Measurements from ENCODE around the gene ZNF385A. TPM values are rescaled to one million over a fixed set of nuclear protein-coding genes. Genes with fewer than 3 reads are reported as not detected.
A peak's percentile ranks its signal among the peaks of the same experiment; 100 is the strongest.

The ZNF385A gene
- total and polyA plus RNA-seq, 2 of the 8 experiments (the other 6 are each of a cell fraction or from before 2014, with no cell fraction given) = 5.2 to 14.3 TPM

DNA sequence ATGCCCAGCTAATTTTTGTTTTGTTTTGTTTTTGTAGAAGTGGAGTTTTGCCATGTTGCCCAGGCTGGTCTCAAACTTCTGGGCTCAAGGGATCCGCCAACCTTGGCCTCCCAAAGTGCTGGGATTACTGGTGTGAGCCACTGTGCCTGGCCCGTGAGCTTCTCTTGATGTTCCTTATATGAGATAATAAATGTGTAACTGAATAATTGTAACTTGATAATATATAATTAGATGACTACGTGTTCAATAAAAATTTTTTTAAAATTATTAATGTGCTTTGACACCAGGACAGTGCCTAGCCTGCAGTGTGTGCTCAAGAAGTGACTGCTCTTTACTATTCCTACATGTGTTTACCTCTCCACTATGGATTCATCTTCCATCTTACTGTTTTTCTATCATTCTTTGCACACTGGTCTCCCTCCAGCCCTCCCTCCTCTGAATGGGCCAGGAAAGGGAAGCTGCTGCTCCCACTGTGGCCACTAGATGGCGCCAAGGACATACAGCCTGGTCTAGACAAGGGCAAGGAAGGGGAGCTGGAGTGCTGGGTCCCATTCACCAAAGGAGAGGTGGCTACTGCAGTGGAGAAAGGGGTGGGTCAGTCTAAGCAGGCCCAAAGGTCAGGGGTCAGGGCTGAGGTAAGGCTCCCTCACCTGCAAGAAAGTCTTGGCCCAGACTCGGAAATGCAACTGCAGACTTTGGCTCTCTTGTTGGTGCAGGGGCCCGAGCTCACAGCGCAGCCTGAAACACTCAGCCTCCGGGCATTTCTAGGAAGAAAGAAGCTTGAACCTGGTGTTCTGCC lies 14.7 kb upstream of the ZNF385A start:
- POLR2A ChIA-PET (ENCODE audit: partially characterized antibody) = interaction anchor here (0.6 to 2.1 kb wide), 12 partner anchors 12 to 119 kb away, joined by 3 to 10 read pairs (median 4); partner anchors contain the start of genes CBX5 and HNRNPA1
- Histone ChIP-seq H3K23ac (ENCODE audit: insufficient read length) (no peak overlapping the region), H3K9ac (replicated peaks in 1 of 4; ENCODE audit: extremely low read depth in 1 of 4, low read depth in 3 of 4, low read length in 3 of 4) (no peak overlapping the region), H3K23me2 (ENCODE audit: low read depth, low read length) (no peaks in the 10 kb centered on the region), H3K14ac (ENCODE audit: insufficient read length) (no peak overlapping the region), H2BK15ac (ENCODE audit: low read length) (no peak overlapping the region), H4K91ac (replicated peaks; ENCODE audit: insufficient read length, low read length) (no peak overlapping the region), H3K4ac (replicated peaks; ENCODE audit: insufficient read length, low read depth, low read length) (no peak overlapping the region), H4K5ac (ENCODE audit: insufficient read length, low read depth, low read length) (no peak overlapping the region), H3K4me1 (replicated peaks in 1 of 4; ENCODE audit: control insufficient read depth in 3 of 4, insufficient read depth in 4 of 4, low read length in 3 of 4) (no peaks in the 10 kb centered on the region), H3K36me3 (ENCODE audit: control insufficient read depth in 2 of 4, insufficient read depth in 4 of 4, low read length in 3 of 4) (peaks cover 10 to 27% (median 14%) of the 10 kb centered on the region in 4 experiments; a peak in 7 of 8 replicates), H3K56ac (replicated peaks; ENCODE audit: insufficient read length, low read depth, low read length) (no peak overlapping the region), H2AFZ (ENCODE audit: low read length) (no peak overlapping the region), H2AK5ac (ENCODE audit: low read depth, low read length) (no peak overlapping the region), H3K79me2 (ENCODE audit: control insufficient read depth in 1 of 2, insufficient read depth in 2 of 2, low read length in 2 of 2) (no peaks in the 10 kb centered on the region), H3K4me2 (ENCODE audit: insufficient read depth in 1 of 2, low read depth in 2 of 2, low read length in 2 of 2) (no peak overlapping the region), H4K8ac (ENCODE audit: extremely low read depth, insufficient read depth, low read length) (no peak overlapping the region), H3K18ac (ENCODE audit: extremely low read depth, low read length) (no peak overlapping the region), H2BK12ac (ENCODE audit: low read depth, low read length) (no peak overlapping the region), H2BK5ac (ENCODE audit: low read depth, low read length) (no peak overlapping the region), H2BK20ac (ENCODE audit: low read length) (no peak overlapping the region), H4K20me1 (replicated peaks in 1 of 2; ENCODE audit: control insufficient read depth in 1 of 2, insufficient read depth in 2 of 2, low read length in 2 of 2) (peaks cover 0 to 2% of the 10 kb centered on the region in 2 experiments), H3K27ac (ENCODE audit: low read depth, low read length) (no peak overlapping the region), H3K27me3 (replicated peaks in 1 of 4; ENCODE audit: control insufficient read depth in 3 of 4, extremely low read depth in 1 of 4, insufficient read depth in 3 of 4, low read length in 3 of 4) (no peaks in the 10 kb centered on the region), H2BK120ac (replicated peaks; ENCODE audit: low read depth, low read length) (no peak overlapping the region), H3K9me3 (ENCODE audit: insufficient read depth in 2 of 2, low read depth in 1 of 2, low read length in 1 of 2) (no peaks in the 10 kb centered on the region), H3K79me1 (ENCODE audit: low read depth, low read length) (no peaks in the 10 kb centered on the region), H3K4me3 (ENCODE audit: extremely low read depth in 1 of 4, insufficient read depth in 2 of 4, low read depth in 3 of 4, low read length in 4 of 4) (no peak overlapping the region)
- WGBS, 2 experiments (ENCODE audit: extremely low coverage in 1 of 2, insufficient coverage in 1 of 2, insufficient read length in 1 of 2, insufficient replicate concordance in 2 of 2, low coverage in 1 of 2, low lambda C conversion rate in 2 of 2, missing lambda C conversion rate in 1 of 2) = 72% methylated on average over 8 of the region's 8 CpGs; no CpG with 5 or more reads in 1 of the 2 experiments
- CTCF ChIA-PET (ENCODE audit: partially characterized antibody) = interaction anchor here (0.6 to 12.3 kb wide), 53 partner anchors 8 to 1902 kb away, joined by 3 to 742 read pairs (median 5); partner anchors contain the start of genes ITGA5, NCKAP1L and ZNF385A
- DNase-seq (ENCODE audit: low read depth in 1 of 2, low spot score in 2 of 2) (peak in 1 of 2 experiments; percentile 98), FAIRE-seq (peak; percentile 83)
- TF ChIP-seq ATF3 (IDR thresholded peaks at IDR 0.05; ENCODE audit: insufficient read depth, low read depth, low read length) (no peak), SIN3A (conservative IDR thresholded peaks at IDR 0.05 in 1 of 2, IDR thresholded peaks at IDR 0.05 in 1 of 2; ENCODE audit: low read depth in 1 of 2, low read length in 2 of 2) (0 out of 4 replicates have a peak, but pooled peaks of 1 of the 2 experiments have one; percentile 30), YY1 (IDR thresholded peaks at IDR 0.05; ENCODE audit: low read depth, low read length) (0 out of 2 replicates have a peak, but pooled peaks have one; percentile 18), CTCF (IDR thresholded peaks at IDR 0.05; ENCODE audit: control extremely low read depth in 1 of 3, insufficient read depth in 1 of 3, low read depth in 1 of 3, low read length in 3 of 3) (peak; percentile 97 to 100 (median 99)), RAD21 (IDR thresholded peaks at IDR 0.05 in 1 of 2, conservative IDR thresholded peaks at IDR 0.05 in 1 of 2; ENCODE audit: low read depth in 2 of 2, low read length in 2 of 2) (peak; percentile 96 to 97), CHD2 (IDR thresholded peaks at IDR 0.05; ENCODE audit: low read length) (0 out of 2 replicates have a peak, but pooled peaks have one; percentile 53), GTF2F1 (IDR thresholded peaks at IDR 0.05; ENCODE audit: borderline replicate concordance, low read depth, low read length) (0 out of 2 replicates have a peak, but pooled peaks have one; percentile 16)
